ENCODE results near the gene ABLIM3. TPM values are rescaled to one million over a fixed set of nuclear protein-coding genes. Genes with fewer than 3 reads are reported as not detected.

ABLIM3 gene
- total and polyA plus RNA-seq, 2 donors (not counting 3 experiments of a cell fraction or from before 2014, with no cell fraction given), result 16.7 to 42.1 TPM

DNA sequence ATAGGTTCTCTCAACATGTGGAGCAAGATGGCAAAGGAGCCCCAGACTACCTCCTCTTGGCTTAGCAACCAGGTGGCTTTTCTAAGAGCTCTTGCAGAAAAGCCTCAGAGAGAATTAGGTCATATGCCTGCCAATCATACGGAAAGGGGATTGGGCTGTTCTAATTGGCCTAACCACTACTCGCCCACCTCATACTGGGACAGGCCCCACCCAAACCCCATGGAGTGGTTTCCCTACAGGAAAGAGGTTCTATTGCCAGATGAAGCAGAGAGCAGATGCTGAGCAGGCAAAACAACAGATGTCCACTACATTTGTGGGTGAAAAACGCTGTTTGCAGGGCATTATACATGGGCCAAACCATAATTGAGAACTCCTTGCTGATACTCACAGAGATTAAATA is 29.0 kb downstream of the ABLIM3 start:
- H3K9ac ChIP-seq (replicated peaks; ENCODE audit: extremely low read depth, insufficient read depth, low read length), result no peak overlapping the region
- no peak overlapping the region for H3K4me2 ChIP-seq (ENCODE audit: insufficient read depth, low read length)
- no peaks in the 10 kb centered on the region for H3K27me3 ChIP-seq (ENCODE audit: control insufficient read depth in 2 of 2, insufficient read depth in 2 of 2, low read length in 2 of 2)
- TF ChIP-seq, protein P1, sequence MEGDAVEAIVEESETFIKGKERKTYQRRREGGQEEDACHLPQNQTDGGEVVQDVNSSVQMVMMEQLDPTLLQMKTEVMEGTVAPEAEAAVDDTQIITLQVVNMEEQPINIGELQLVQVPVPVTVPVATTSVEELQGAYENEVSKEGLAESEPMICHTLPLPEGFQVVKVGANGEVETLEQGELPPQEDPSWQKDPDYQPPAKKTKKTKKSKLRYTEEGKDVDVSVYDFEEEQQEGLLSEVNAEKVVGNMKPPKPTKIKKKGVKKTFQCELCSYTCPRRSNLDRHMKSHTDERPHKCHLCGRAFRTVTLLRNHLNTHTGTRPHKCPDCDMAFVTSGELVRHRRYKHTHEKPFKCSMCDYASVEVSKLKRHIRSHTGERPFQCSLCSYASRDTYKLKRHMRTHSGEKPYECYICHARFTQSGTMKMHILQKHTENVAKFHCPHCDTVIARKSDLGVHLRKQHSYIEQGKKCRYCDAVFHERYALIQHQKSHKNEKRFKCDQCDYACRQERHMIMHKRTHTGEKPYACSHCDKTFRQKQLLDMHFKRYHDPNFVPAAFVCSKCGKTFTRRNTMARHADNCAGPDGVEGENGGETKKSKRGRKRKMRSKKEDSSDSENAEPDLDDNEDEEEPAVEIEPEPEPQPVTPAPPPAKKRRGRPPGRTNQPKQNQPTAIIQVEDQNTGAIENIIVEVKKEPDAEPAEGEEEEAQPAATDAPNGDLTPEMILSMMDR (IDR thresholded peaks at IDR 0.05; ENCODE audit: extremely low read depth in 1 of 2, insufficient read depth in 1 of 2, low read depth in 1 of 2, low read length in 2 of 2), result no peak
- TF ChIP-seq EZH2 (IDR thresholded peaks at IDR 0.05; ENCODE audit: borderline replicate concordance, low read depth, low read length, severe bottlenecking) (no peak), POLR2A (IDR thresholded peaks at IDR 0.05; ENCODE audit: low read depth, low read length) (no peak), MYC (IDR thresholded peaks at IDR 0.05; ENCODE audit: low read depth, low read length) (no peak), FOS (IDR thresholded peaks at IDR 0.05; ENCODE audit: borderline replicate concordance, insufficient read depth, low read length) (no peak), POLR2AphosphoS5 (IDR thresholded peaks at IDR 0.05; ENCODE audit: insufficient read depth, low read depth, low read length) (no peak), GATA2 (IDR thresholded peaks at IDR 0.05; ENCODE audit: insufficient read depth, insufficient read length, low read depth, low read length) (no peak), JUN (IDR thresholded peaks at IDR 0.05; ENCODE audit: borderline replicate concordance, insufficient read depth, insufficient read length, low read depth) (no peak)
- TF ChIP-seq, protein P2, sequence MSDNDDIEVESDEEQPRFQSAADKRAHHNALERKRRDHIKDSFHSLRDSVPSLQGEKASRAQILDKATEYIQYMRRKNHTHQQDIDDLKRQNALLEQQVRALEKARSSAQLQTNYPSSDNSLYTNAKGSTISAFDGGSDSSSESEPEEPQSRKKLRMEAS (IDR thresholded peaks at IDR 0.05; ENCODE audit: insufficient read depth, insufficient read length), result no peak
- ChIA-PET POLR2A (interaction anchor here (0.6 kb wide), 2 partner anchors 132 to 212 kb away, joined by 3 to 6 read pairs; no protein-coding TSS in a partner anchor), CTCF (no interaction called here)
- no peak overlapping the region for H2AFZ ChIP-seq (ENCODE audit: low read depth, low read length)
- no peaks in the 10 kb centered on the region for H4K20me1 ChIP-seq (replicated peaks; ENCODE audit: control insufficient read depth, extremely low read depth, insufficient read depth, low read length)
- DNase-seq (ENCODE audit: low read depth, low spot score), result no peak
- FAIRE-seq, result no peak
- H3K36me3 ChIP-seq (ENCODE audit: control insufficient read depth in 2 of 2, extremely low read depth in 1 of 2, insufficient read depth in 2 of 2, low read length in 2 of 2), result no peaks in the 10 kb centered on the region
- no peaks in the 10 kb centered on the region for H3K9me3 ChIP-seq (replicated peaks; ENCODE audit: control insufficient read depth, insufficient read depth, low read length)
- no TSS peak for BruUV-seq (replicated peaks)
- H3K4me1 ChIP-seq (ENCODE audit: control insufficient read depth, extremely low read depth, insufficient read depth, low read length), result peaks cover 35% of the 10 kb centered on the region
- dilution Hi-C loops (cut with MboI; ENCODE audit: extremely low pct_ligation_motif_present, low sequenced_read_pairs) (no loop called here), intact Hi-C loops (cut with micrococcal nuclease) (no loop called here)
- H3K27ac ChIP-seq (ENCODE audit: insufficient read depth, low read depth, low read length), result no peak overlapping the region
- no peaks in the 10 kb centered on the region for H3K9me1 ChIP-seq (replicated peaks; ENCODE audit: control insufficient read depth, extremely low read depth, insufficient read depth, low read length)
- H3K4me3 ChIP-seq (replicated peaks in 1 of 3; ENCODE audit: insufficient read depth in 1 of 3, low read depth in 1 of 3, low read length in 3 of 3), result no peak overlapping the region
- H3K79me2 ChIP-seq (ENCODE audit: control insufficient read depth, insufficient read depth, low read length), result no peaks in the 10 kb centered on the region
